Measurements from ENCODE around the gene GLRX3.

Gene GLRX3

DNA sequence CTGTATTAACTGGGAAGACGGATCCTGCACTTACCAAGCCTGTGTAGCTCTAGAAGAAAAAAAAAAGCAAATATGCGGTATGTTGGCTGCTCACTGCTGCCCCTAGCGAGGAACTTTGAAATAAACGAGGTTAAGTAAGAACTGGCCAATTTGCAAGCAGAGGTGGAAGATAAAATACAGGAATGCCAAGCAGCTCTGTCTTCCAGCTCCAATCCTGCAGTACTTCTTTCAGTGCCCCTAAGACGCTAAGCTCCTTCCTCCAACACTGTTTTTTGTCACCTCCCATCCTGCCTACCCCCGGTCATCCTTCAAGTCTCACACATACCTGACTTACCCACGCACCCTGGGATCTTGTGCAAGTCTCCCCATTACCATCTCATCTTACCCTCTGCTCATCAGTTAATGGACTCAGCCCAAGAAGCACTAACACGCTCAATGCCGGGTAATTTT is 26.4 kb upstream of the GLRX3 start:
- peak; percentile 87 for TF ChIP-seq TEAD4 (IDR thresholded peaks at IDR 0.05)
- TF ChIP-seq RAD21 (IDR thresholded peaks at IDR 0.05; ENCODE audit: low read depth): peak; percentile 65
- TF ChIP-seq FOXM1 (IDR thresholded peaks at IDR 0.05; ENCODE audit: borderline replicate concordance, low read depth): no peak
- 0 out of 2 replicates have a peak, but pooled peaks have one; percentile 26 for TF ChIP-seq CEBPB (IDR thresholded peaks at IDR 0.05)

DNA sequence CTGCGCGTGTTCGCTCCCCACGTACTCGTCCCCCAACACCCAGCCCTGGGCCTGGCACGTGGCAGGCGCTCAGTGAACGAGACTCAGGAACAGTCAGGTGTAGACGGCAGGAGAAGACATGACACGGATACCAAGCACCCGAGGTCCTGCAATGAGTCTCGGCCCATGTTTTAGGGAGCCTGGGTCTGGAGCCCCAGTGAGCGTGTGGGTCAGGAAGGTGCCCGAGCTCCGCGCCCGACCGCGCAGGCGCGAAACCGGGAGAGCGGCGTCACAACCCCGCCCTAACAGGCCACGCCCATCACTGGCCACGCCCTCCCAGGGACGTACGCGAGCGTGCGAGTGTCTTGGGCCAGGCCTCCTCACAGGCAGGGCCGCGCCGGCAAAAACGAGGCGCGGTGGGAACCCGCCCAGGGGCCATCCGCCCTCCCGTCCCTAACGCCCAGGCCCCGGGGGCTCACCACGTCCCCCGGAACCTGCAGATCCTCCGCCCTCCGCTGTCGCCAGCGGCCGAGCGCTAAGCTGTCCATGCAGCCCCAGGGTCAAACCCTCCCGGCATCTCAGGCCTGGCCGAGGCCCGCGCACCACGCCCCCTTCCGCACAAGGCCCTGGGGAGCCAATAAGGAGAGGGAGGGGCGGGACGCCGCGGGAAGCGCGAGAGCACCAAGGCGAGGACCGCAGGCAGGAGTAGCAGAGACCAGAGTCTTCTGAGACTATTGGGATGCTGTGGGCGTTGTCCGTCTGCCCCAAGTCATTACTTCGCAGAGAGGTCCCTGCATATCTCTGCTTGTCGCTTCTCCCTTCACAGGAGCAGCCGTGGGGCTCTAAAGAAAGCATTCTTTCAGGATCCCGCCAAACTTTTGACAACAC is 25.7 kb upstream of the GLRX3 start, which contains the start of gene C10orf143:
Gene C10orf143, minus strand, starts transcription at position 585 of the 867 bp plus-strand sequence. Its CDS starts 58 bp downstream, at position 527.
- TF ChIP-seq, protein P1, sequence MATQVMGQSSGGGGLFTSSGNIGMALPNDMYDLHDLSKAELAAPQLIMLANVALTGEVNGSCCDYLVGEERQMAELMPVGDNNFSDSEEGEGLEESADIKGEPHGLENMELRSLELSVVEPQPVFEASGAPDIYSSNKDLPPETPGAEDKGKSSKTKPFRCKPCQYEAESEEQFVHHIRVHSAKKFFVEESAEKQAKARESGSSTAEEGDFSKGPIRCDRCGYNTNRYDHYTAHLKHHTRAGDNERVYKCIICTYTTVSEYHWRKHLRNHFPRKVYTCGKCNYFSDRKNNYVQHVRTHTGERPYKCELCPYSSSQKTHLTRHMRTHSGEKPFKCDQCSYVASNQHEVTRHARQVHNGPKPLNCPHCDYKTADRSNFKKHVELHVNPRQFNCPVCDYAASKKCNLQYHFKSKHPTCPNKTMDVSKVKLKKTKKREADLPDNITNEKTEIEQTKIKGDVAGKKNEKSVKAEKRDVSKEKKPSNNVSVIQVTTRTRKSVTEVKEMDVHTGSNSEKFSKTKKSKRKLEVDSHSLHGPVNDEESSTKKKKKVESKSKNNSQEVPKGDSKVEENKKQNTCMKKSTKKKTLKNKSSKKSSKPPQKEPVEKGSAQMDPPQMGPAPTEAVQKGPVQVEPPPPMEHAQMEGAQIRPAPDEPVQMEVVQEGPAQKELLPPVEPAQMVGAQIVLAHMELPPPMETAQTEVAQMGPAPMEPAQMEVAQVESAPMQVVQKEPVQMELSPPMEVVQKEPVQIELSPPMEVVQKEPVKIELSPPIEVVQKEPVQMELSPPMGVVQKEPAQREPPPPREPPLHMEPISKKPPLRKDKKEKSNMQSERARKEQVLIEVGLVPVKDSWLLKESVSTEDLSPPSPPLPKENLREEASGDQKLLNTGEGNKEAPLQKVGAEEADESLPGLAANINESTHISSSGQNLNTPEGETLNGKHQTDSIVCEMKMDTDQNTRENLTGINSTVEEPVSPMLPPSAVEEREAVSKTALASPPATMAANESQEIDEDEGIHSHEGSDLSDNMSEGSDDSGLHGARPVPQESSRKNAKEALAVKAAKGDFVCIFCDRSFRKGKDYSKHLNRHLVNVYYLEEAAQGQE (IDR thresholded peaks at IDR 0.05; ENCODE audit: low read depth): 0 out of 2 replicates have a peak, but pooled peaks have one; percentile 11
- TF ChIP-seq RAD21 (IDR thresholded peaks at IDR 0.05; ENCODE audit: low read depth) (no peak), TAF1 (IDR thresholded peaks at IDR 0.05; ENCODE audit: low read depth) (peak; percentile 87), EP300 (IDR thresholded peaks at IDR 0.05; ENCODE audit: borderline replicate concordance) (no peak), EGR1 (IDR thresholded peaks at IDR 0.05) (0 out of 2 replicates have a peak, but pooled peaks have one; percentile 34), CREB1 (IDR thresholded peaks at IDR 0.05; ENCODE audit: low read depth) (peak; percentile 37; the same call in 1 of the 2 replicates), YY1 (IDR thresholded peaks at IDR 0.05; ENCODE audit: low read depth) (no peak; the same call in 1 of the 2 replicates), TEAD4 (IDR thresholded peaks at IDR 0.05) (no peak; the same call in 1 of the 2 replicates), NFIC (IDR thresholded peaks at IDR 0.05) (peak; percentile 43)
- TF ChIP-seq, protein P2, sequence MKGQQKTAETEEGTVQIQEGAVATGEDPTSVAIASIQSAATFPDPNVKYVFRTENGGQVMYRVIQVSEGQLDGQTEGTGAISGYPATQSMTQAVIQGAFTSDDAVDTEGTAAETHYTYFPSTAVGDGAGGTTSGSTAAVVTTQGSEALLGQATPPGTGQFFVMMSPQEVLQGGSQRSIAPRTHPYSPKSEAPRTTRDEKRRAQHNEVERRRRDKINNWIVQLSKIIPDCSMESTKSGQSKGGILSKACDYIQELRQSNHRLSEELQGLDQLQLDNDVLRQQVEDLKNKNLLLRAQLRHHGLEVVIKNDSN (IDR thresholded peaks at IDR 0.05): peak; percentile 48; the same call in 1 of the 2 replicates
- TF ChIP-seq, protein P3, sequence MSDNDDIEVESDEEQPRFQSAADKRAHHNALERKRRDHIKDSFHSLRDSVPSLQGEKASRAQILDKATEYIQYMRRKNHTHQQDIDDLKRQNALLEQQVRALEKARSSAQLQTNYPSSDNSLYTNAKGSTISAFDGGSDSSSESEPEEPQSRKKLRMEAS (IDR thresholded peaks at IDR 0.05): peak; percentile 95

DNA sequence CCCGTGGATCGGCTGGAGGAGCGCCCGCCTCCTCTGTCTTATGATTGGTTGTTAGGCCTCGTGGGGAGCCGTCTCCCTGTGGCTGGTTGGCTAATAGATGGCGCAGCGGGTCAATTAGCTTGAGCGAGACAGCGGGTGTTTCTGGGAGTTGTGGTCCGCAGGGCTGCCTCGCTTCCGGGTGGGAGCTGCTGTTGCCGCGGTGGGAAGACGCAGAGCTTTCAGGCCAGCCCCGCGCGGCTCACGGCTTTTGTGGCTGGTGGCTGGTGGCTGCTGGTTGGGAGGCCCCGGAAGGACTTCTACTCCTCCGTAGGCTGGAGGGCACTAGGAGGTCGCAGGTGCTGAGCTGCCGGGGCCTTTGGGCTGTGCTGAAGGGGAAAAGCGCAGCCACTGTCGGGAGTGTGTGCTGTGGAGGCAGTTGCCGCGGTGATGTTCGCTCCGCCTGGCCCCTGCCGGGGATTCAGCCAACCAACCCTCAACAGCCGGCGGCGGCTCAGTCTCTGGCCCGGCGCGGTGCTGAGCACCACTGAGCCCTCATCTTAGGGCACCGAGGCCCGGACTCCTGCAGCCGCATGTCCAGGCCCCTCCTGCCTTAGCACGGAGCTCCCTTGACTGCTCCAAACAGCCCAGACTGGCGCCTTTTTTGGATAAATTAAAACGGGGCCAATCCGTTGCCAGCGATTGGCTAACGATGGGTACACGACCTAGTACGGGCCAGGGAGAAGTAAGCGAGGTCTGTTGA is 24.9 kb upstream of the GLRX3 start:
- TF ChIP-seq CREB1 (IDR thresholded peaks at IDR 0.05; ENCODE audit: low read depth) (0 out of 2 replicates have a peak, but pooled peaks have one; percentile 29), TCF12 (IDR thresholded peaks at IDR 0.05; ENCODE audit: low read depth) (0 out of 2 replicates have a peak, but pooled peaks have one; percentile 24), CEBPB (IDR thresholded peaks at IDR 0.05) (no peak; the same call in 1 of the 2 replicates), ZBTB7A (IDR thresholded peaks at IDR 0.05; ENCODE audit: low read depth) (peak; percentile 46; the same call in 1 of the 2 replicates), EP300 (IDR thresholded peaks at IDR 0.05; ENCODE audit: borderline replicate concordance) (no peak), TAF1 (IDR thresholded peaks at IDR 0.05; ENCODE audit: low read depth) (peak; percentile 62; the same call in 1 of the 2 replicates)
- TF ChIP-seq, protein P2 (IDR thresholded peaks at IDR 0.05): peak; percentile 42; the same call in 1 of the 2 replicates

DNA sequence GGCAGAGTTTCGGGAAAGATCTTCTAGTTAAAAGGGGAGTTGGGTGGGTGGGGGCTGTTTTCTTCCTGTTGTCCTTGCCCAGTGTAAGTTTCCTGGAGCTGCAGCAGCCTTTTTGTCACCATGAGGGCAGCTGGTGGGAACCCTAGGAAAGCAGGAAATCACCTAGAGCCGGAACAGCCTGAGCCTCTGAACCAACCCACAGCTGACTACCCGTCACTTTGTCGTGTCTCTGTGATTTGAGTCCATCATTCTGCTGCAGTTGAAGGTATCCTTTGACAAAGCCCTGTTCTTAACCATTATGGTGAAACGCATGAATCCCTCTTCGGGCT is 24.4 kb upstream of the GLRX3 start:
- TF ChIP-seq, protein P3 (IDR thresholded peaks at IDR 0.05): no peak
- TF ChIP-seq CREB1 (IDR thresholded peaks at IDR 0.05; ENCODE audit: low read depth) (no peak), YY1 (IDR thresholded peaks at IDR 0.05; ENCODE audit: low read depth) (no peak), TCF12 (IDR thresholded peaks at IDR 0.05; ENCODE audit: low read depth) (no peak), TAF1 (IDR thresholded peaks at IDR 0.05; ENCODE audit: low read depth) (no peak), EGR1 (IDR thresholded peaks at IDR 0.05) (no peak), FOXM1 (IDR thresholded peaks at IDR 0.05; ENCODE audit: borderline replicate concordance, low read depth) (no peak), NFIC (IDR thresholded peaks at IDR 0.05) (no peak), ZBTB7A (IDR thresholded peaks at IDR 0.05; ENCODE audit: low read depth) (no peak), CEBPB (IDR thresholded peaks at IDR 0.05) (no peak), TEAD4 (IDR thresholded peaks at IDR 0.05) (no peak), RAD21 (IDR thresholded peaks at IDR 0.05; ENCODE audit: low read depth) (no peak), EP300 (IDR thresholded peaks at IDR 0.05; ENCODE audit: borderline replicate concordance) (no peak)
- TF ChIP-seq, protein P1 (IDR thresholded peaks at IDR 0.05; ENCODE audit: low read depth): no peak
- TF ChIP-seq, protein P2 (IDR thresholded peaks at IDR 0.05): no peak

Measured in Ishikawa (cell line).